Ovary (tissue), 9 donors: ENCODE data around the gene DDR1. TPM values are rescaled to one million over a fixed set of nuclear protein-coding genes. Genes with fewer than 3 reads are reported as not detected.

Experiments used
- DNase-seq, 5 donors: peaks; one replicate each; pipeline ENCODE4 v3.0.0-alpha.2; 2019 to 2020
- H3K27ac ChIP-seq, 2 donors: fragments of 200-600 bp; one replicate each; pipeline versions ENCODE4 v1.5.1 to v1.8.0; 2019 to 2022
- H3K27me3 ChIP-seq: fragments of 200-600 bp; one replicate; pipeline ENCODE4 v1.8.0; 2022
- H3K36me3 ChIP-seq: fragments of 200-600 bp; sonication (generic); one replicate; pipeline ENCODE4 v1.5.1; 2019
- H3K4me1 ChIP-seq: one replicate; pipeline ENCODE4 v1.8.1; 2013; ENCODE audit warnings: mild to moderate bottlenecking, moderate library complexity; ENCODE audit not compliant: insufficient read depth
- H3K4me3 ChIP-seq: fragments of 200-600 bp; sonication (generic); one replicate; pipeline ENCODE4 v1.5.1; 2017
- H3K9me3 ChIP-seq, 2 donors: fragments of 200-600 bp in 1 of 2; sonication (generic) in 1 of 2; one replicate each; pipeline versions ENCODE4 v1.5.1 to v1.8.1; 2013 to 2019; ENCODE audit warnings: mild to moderate bottlenecking in 1 of 2, moderate library complexity in 1 of 2
- CTCF ChIP-seq, 3 donors: fragments of 450-650 bp in 2 of 3; fragments of 200-600 bp in 1 of 3; IDR thresholded peaks; one replicate each; pipeline versions ENCODE4 v1.5.1 to v1.8.0; 2016 to 2022; ENCODE audit warnings: antibody characterized with exemption in 3 of 3, mild to moderate bottlenecking in 1 of 3
- EP300 ChIP-seq: sonication (generic); formaldehyde crosslinking; IDR thresholded peaks from one replicate; pipeline ENCODE4 v1.6.1; 2017; ENCODE audit warnings: antibody characterized with exemption
- POLR2A ChIP-seq: fragments of 450-650 bp; IDR thresholded peaks from one replicate; pipeline ENCODE4 v1.6.1; 2017; ENCODE audit warnings: antibody characterized with exemption, mild to moderate bottlenecking, moderate library complexity
- WGBS, 3 donors: extraction: QIAGEN DNeasy Blood & Tissue Kit in 1 of 3; methylation state at CpG; one replicate each; pipeline versions ENCODE4 v1.1.5 to v1.1.7; 2013 to 2017; 5-methylcytosine and 5-hydroxymethylcytosine counted together
- intact Hi-C, 4 donors: fragments of 100-400 bp; cut with DNase I; formaldehyde crosslinking; loops; one replicate each; pipeline versions ENCODE4 v1.11.0 to v1.15.1; 2022 to 2023
- polyA plus RNA-seq, 2 donors: library from polyadenylated mRNA; stranded (reverse); fragments of 200-250 nt in 1 of 2; fragments of 350-450 nt in 1 of 2; fragmentation: Illumina TruSeq in 1 of 2; extraction: RNeasy Lipid Tissue Mini Kit (QIAGEN cat#74804) in 1 of 2; gene quantifications; one replicate each; pipeline ENCODE4 v1.2.3, GENCODE V29; 2013 to 2014
- total RNA-seq, 7 donors: library from RNA; depleted of rRNA in 2 of 7; stranded (reverse); fragments of >200 nt in 2 of 7; fragmentation: NEBNext Ultra II Directional in 3 of 7; extraction: Animal tissue kit (Norgen Biotek cat#: 25700) in 3 of 7; gene quantifications; one replicate each; pipeline versions ENCODE4 v1.1.0 to v1.2.4, GENCODE V29; 2016 to 2023
- donor health status: DM: no; HTN: no; CAD: no; lungs with moderate emphysema.
- donor health status: DM: no; HTN: no; CAD: no.
- donor health status: Bipolar disorder and iron deficiency.
- donor health status: DM: yes; HTN: yes; CAD: no.
- donor health status: DM: no; HTN: no; CAD: no.
- donor health status: DM: yes; HTN: yes; CAD: no.

Gene DDR1
- total and polyA plus RNA-seq, 9 donors: 20.1 to 116 (median 64.5) TPM

DNA sequence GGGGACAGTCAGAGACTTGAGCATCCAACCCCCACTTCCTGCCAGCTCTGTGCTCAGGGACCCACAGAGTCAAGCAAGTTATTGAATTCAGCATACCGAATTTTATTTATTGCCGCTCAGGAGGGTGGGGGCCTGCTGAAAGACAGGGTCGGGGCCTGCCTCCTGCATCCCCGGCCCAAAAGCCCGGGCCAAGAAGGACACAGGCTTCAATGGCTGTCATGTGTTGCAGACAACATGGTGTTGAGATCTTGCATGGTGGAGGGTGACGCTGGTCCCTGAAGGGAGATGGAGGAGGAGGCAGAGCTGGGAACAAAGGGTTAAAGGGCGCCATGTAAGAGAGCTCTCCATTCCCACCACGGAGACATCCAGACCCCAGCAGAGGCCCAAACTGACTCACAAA is 47.0 kb downstream of the DDR1 start:
- intact Hi-C loops: loop anchor here in 1 of 4 donors (10.0 kb wide), 1 partner anchor 124 kb away; no protein-coding TSS in a partner anchor

GRCh38 chr6:30931969-30932645 is 47.8 kb downstream of the DDR1 start, which contains the start of gene SFTA2:
SFTA2 (minus strand) TSS chr6:30932170; CDS start chr6:30932096, 74 bp downstream.
- Histone ChIP-seq H3K9me3 (no peaks in the 10 kb centered on the region), H3K36me3 (no peaks in the 10 kb centered on the region), H3K27me3 (no peaks in the 10 kb centered on the region), H3K4me3 (no peak within 1 kb of the TSS), H3K27ac (no peak within 1 kb of the TSS), H3K4me1 (no peaks in the 10 kb centered on the region)
- intact Hi-C loops: loop anchor here in 1 of 4 donors (10.0 kb wide), 1 partner anchor 123 kb away; no protein-coding TSS in a partner anchor
- TF ChIP-seq CTCF (IDR thresholded peaks at IDR 0.05) (no peak), POLR2A (no peak), EP300 (no peak)
- DNase-seq: no peak
- WGBS, 3 donors: 81 to 91% (median 83%) methylated on average over 7 of the region's 7 CpGs

More for the DNA sequence above, 47.0 kb downstream of the DDR1 start:
- H3K4me3 ChIP-seq: no peak overlapping the region
- H3K36me3 ChIP-seq: no peaks in the 10 kb centered on the region
- TF ChIP-seq EP300 (no peak), POLR2A (no peak), CTCF (IDR thresholded peaks at IDR 0.05) (no peak)
- no peak for DNase-seq
- H3K9me3 ChIP-seq: no peaks in the 10 kb centered on the region
- WGBS, 3 donors: 53 to 57% (median 53%) methylated on average over 8 of the region's 8 CpGs
- no peaks in the 10 kb centered on the region for H3K4me1 ChIP-seq
- H3K27me3 ChIP-seq: no peaks in the 10 kb centered on the region
- H3K27ac ChIP-seq: no peak overlapping the region

- Histone ChIP-seq H3K27me3 (no peaks in the 10 kb centered on the region), H3K4me3 (no peak overlapping the region), H3K36me3 (no peaks in the 10 kb centered on the region), H3K27ac (no peak overlapping the region), H3K4me1 (no peaks in the 10 kb centered on the region), H3K9me3 (no peaks in the 10 kb centered on the region)
- whole genome bisulfite sequencing, 3 donors: 70 to 83% (median 76%) methylated on average over 6 of the region's 6 CpGs
- DNase-seq: no peak
- intact Hi-C loops: loop anchor here in 1 of 4 donors (10.0 kb wide), 1 partner anchor 122 kb away; no protein-coding TSS in a partner anchor
- TF ChIP-seq EP300 (no peak), POLR2A (no peak), CTCF (IDR thresholded peaks at IDR 0.05) (no peak)
These were observed 48.5 kb downstream of the DDR1 start for GRCh38 chr6:30932665-30933365.

- H3K9me3 ChIP-seq: no peaks in the 10 kb centered on the region
- WGBS, 3 donors: 21 to 37% (median 21%) methylated on average over 3 of the region's 3 CpGs
- H3K4me1 ChIP-seq: no peaks in the 10 kb centered on the region
- H3K27ac ChIP-seq: no peak overlapping the region
- TF ChIP-seq CTCF (IDR thresholded peaks at IDR 0.05): no peak
- TF ChIP-seq POLR2A: no peak
- TF ChIP-seq EP300: no peak
- H3K36me3 ChIP-seq: no peaks in the 10 kb centered on the region
- H3K4me3 ChIP-seq: no peak overlapping the region
- no peak for DNase-seq
- intact Hi-C loops: loop anchor here in 1 of 4 donors (10.0 kb wide), 1 partner anchor 120 kb away; no protein-coding TSS in a partner anchor
- no peaks in the 10 kb centered on the region for H3K27me3 ChIP-seq
These were observed 50.7 kb downstream of the DDR1 start for GRCh38 chr6:30935018-30935417.
